A673 (cell line): Measurements from ENCODE around the gene TIMM17B.

Source experiments
- CTCF ChIP-seq: fragments of 300-800, 200-600 bp; sonication (generic); conservative IDR thresholded peaks from 2 replicates; pipeline ENCODE4 v1.5.1; 2017; ENCODE audit warnings: low read depth, mild to moderate bottlenecking, antibody characterized with exemption, low read length, moderate library complexity, mixed read lengths
- EZH2 ChIP-seq: fragments of 200-600 bp; sonication (generic); IDR thresholded peaks from 2 replicates; pipeline ENCODE4 v1.6.1; 2017; ENCODE audit warnings: borderline replicate concordance, low read depth, mild to moderate bottlenecking, mixed read lengths, antibody characterized with exemption, low read length; ENCODE audit not compliant: poor library complexity, severe bottlenecking

GRCh38 chrX:48910926-48911411 is 13.4 kb upstream of the TIMM17B start:
- TF ChIP-seq CTCF (no peak), EZH2 (no peak)
